Liver (tissue), 3 donors: Measurements from ENCODE around the gene CYP24A1.
"Not testable (repeated sequence)": the region's sequence is repeated elsewhere in the genome, so short reads cannot be mapped to it uniquely, and the experiment has no call there.

Experiments
- HNF4A ChIP-seq, 2 donors: conservative IDR thresholded peaks; 2 replicates each; pipeline ENCODE4 v1.6.1; 2016; ENCODE audit warnings: antibody characterized with exemption in 2 of 2, mild to moderate bottlenecking in 2 of 2
- JUND ChIP-seq, 2 donors: IDR thresholded peaks; 2 replicates each; pipeline ENCODE4 v1.6.1; 2016; ENCODE audit warnings: antibody characterized with exemption in 2 of 2
- MAX ChIP-seq: IDR thresholded peaks from 2 replicates; pipeline ENCODE4 v1.6.1; 2016; ENCODE audit warnings: antibody characterized with exemption
- SP1 ChIP-seq: IDR thresholded peaks from 2 replicates; pipeline ENCODE4 v1.6.1; 2018; ENCODE audit warnings: antibody characterized with exemption, mild to moderate bottlenecking
- TAF1 ChIP-seq: conservative IDR thresholded peaks from 2 replicates; pipeline ENCODE4 v1.6.1; 2016; ENCODE audit warnings: antibody characterized with exemption, mild to moderate bottlenecking
- YY1 ChIP-seq: IDR thresholded peaks from 2 replicates; pipeline ENCODE4 v1.6.1; 2016; ENCODE audit warnings: antibody characterized with exemption, mild to moderate bottlenecking
- ZBTB33 ChIP-seq: IDR thresholded peaks from 2 replicates; pipeline ENCODE4 v1.6.1; 2016; ENCODE audit warnings: antibody characterized with exemption
- TF ChIP-seq, protein P1 (sequence below): fragments of 150-350 bp; IDR thresholded peaks from 2 replicates; pipeline ENCODE4 v1.5.1; 2017; ENCODE audit warnings: improper control_type of control experiment, low read depth, low read length; ENCODE audit not compliant: missing input control
- TF ChIP-seq, protein P2 (sequence below): IDR thresholded peaks from 2 replicates; pipeline ENCODE4 v1.6.1; 2016; ENCODE audit warnings: antibody characterized with exemption, mild to moderate bottlenecking
- donor health status: healthy.
- donor health status: healthy.

- TF ChIP-seq, protein P1, sequence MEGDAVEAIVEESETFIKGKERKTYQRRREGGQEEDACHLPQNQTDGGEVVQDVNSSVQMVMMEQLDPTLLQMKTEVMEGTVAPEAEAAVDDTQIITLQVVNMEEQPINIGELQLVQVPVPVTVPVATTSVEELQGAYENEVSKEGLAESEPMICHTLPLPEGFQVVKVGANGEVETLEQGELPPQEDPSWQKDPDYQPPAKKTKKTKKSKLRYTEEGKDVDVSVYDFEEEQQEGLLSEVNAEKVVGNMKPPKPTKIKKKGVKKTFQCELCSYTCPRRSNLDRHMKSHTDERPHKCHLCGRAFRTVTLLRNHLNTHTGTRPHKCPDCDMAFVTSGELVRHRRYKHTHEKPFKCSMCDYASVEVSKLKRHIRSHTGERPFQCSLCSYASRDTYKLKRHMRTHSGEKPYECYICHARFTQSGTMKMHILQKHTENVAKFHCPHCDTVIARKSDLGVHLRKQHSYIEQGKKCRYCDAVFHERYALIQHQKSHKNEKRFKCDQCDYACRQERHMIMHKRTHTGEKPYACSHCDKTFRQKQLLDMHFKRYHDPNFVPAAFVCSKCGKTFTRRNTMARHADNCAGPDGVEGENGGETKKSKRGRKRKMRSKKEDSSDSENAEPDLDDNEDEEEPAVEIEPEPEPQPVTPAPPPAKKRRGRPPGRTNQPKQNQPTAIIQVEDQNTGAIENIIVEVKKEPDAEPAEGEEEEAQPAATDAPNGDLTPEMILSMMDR, result not testable (repeated sequence)
- not testable (repeated sequence) for TF ChIP-seq HNF4A (conservative IDR thresholded peaks at IDR 0.05); JUND (IDR thresholded peaks at IDR 0.05); YY1; MAX; ZBTB33; SP1; TAF1
- TF ChIP-seq, protein P2, sequence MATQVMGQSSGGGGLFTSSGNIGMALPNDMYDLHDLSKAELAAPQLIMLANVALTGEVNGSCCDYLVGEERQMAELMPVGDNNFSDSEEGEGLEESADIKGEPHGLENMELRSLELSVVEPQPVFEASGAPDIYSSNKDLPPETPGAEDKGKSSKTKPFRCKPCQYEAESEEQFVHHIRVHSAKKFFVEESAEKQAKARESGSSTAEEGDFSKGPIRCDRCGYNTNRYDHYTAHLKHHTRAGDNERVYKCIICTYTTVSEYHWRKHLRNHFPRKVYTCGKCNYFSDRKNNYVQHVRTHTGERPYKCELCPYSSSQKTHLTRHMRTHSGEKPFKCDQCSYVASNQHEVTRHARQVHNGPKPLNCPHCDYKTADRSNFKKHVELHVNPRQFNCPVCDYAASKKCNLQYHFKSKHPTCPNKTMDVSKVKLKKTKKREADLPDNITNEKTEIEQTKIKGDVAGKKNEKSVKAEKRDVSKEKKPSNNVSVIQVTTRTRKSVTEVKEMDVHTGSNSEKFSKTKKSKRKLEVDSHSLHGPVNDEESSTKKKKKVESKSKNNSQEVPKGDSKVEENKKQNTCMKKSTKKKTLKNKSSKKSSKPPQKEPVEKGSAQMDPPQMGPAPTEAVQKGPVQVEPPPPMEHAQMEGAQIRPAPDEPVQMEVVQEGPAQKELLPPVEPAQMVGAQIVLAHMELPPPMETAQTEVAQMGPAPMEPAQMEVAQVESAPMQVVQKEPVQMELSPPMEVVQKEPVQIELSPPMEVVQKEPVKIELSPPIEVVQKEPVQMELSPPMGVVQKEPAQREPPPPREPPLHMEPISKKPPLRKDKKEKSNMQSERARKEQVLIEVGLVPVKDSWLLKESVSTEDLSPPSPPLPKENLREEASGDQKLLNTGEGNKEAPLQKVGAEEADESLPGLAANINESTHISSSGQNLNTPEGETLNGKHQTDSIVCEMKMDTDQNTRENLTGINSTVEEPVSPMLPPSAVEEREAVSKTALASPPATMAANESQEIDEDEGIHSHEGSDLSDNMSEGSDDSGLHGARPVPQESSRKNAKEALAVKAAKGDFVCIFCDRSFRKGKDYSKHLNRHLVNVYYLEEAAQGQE, result not testable (repeated sequence)
Observed at GRCh38 chr20:54131125-54131524, 42.7 kb downstream of the CYP24A1 start.
